Heart left ventricle (tissue), 16 donors: ENCODE results near the gene SOCS3. TPM values are rescaled to one million over a fixed set of nuclear protein-coding genes. Genes with fewer than 3 reads are reported as not detected.

ENCODE experiments used
- ATAC-seq, 4 donors: fragments of 200-7000 bp; cut with Tn5 transposase; one replicate each; pipeline ENCODE4 v1.9.1; 2020 to 2022; ENCODE audit warnings: moderate library complexity in 4 of 4, mild to moderate bottlenecking in 3 of 4, moderate number of reproducible peaks in 1 of 4
- DNase-seq, 5 donors: peaks; one replicate each; pipeline ENCODE4 v3.0.0-alpha.2; 2020
- H3K27ac ChIP-seq, 12 donors: fragments of 200-600 bp; sonication (generic) in 4 of 12; one replicate each; pipeline versions ENCODE4 v1.5.0 to v1.8.0; 2016 to 2022; ENCODE audit warnings: mild to moderate bottlenecking in 2 of 12
- H3K27me3 ChIP-seq, 9 donors: fragments of 200-600 bp; sonication (generic) in 2 of 9; one replicate each; pipeline versions ENCODE4 v1.5.1 to v1.8.0; 2016 to 2022; ENCODE audit warnings: mild to moderate bottlenecking in 3 of 9
- H3K36me3 ChIP-seq, 9 donors: fragments of 200-600 bp; sonication (generic) in 2 of 9; one replicate each; pipeline versions ENCODE4 v1.5.0 to v1.8.0; 2018 to 2022; ENCODE audit warnings: mild to moderate bottlenecking in 2 of 9
- H3K4me1 ChIP-seq, 12 donors: fragments of 200-600 bp; sonication (generic) in 4 of 12; one replicate each; pipeline versions ENCODE4 v1.5.0 to v1.8.0; 2016 to 2022; ENCODE audit warnings: mild to moderate bottlenecking in 3 of 12
- H3K4me3 ChIP-seq, 12 donors: fragments of 200-600 bp; sonication (generic) in 4 of 12; one replicate each; pipeline versions ENCODE4 v1.5.0 to v1.8.0; 2017 to 2022; ENCODE audit warnings: mild to moderate bottlenecking in 9 of 12, moderate library complexity in 4 of 12
- H3K9me3 ChIP-seq, 12 donors: fragments of 200-600 bp; sonication (generic) in 4 of 12; one replicate each; pipeline versions ENCODE4 v1.5.0 to v1.8.0; 2016 to 2022; ENCODE audit warnings: mild to moderate bottlenecking in 1 of 12
- POLR2A ChIP-seq, 2 donors: fragments of 450-650 bp; IDR thresholded peaks; one replicate each; pipeline ENCODE4 v1.6.1; 2017; ENCODE audit warnings: antibody characterized with exemption in 2 of 2, mild to moderate bottlenecking in 2 of 2, moderate library complexity in 2 of 2
- WGBS, 4 donors: extraction: QIAGEN DNeasy Blood & Tissue Kit in 2 of 4; methylation state at CpG; one replicate each; pipeline versions ENCODE4 v1.1.5 to v1.1.7; 2013 to 2018; 5-methylcytosine and 5-hydroxymethylcytosine counted together
- intact Hi-C, 10 donors: fragments of 100-400 bp; cut with DNase I; formaldehyde crosslinking; loops; one replicate each; pipeline versions ENCODE4 v1.11.1 to v1.14.2; 2022
- polyA plus RNA-seq, 2 donors: library from polyadenylated mRNA; stranded (reverse); fragments of 200-250 nt; gene quantifications; one replicate each; pipeline ENCODE4 v1.2.3, GENCODE V29; 2013
- total RNA-seq, 9 donors: library from RNA; depleted of rRNA in 2 of 9; stranded (reverse); fragments of >200 nt in 2 of 9; fragmentation: NEBNext Ultra II Directional in 3 of 9; extraction: Animal tissue kit (Norgen Biotek cat#: 25700) in 3 of 9; gene quantifications; one replicate each; pipeline versions ENCODE4 v1.1.0 to v1.2.4, GENCODE V29; 2016 to 2023
- TF ChIP-seq, protein P1 (sequence below), 12 donors: fragments of 200-600 bp; sonication (generic) in 4 of 12; IDR thresholded peaks; one replicate each; pipeline versions ENCODE4 v1.5.0 to v1.8.0; 2018 to 2022; ENCODE audit warnings: antibody characterized with exemption in 12 of 12, mild to moderate bottlenecking in 5 of 12
- donor health status: ischemic (EF 13 %, LVEDD 7.1; RV severe dilation, severe dysfunction).
- donor health status: healthy with polysubstance abuse.
- donor health status: DM: no; HTN: yes; CAD: no.
- donor health status: DM: no; HTN: no; CAD: no.
- donor health status: ischemic (EF 25% LVEDD 6.9; RV normal size, moderate dysfunction).
- donor health status: ischemic (EF 25% LVEDD 5.7; RV mildly dilated, moderate dysfunction).
- donor health status: healthy.
- donor health status: DM: yes; HTN: yes; CAD: no.
- donor health status: ischemic (EF 35%, LVEDD 5.7; RV mildly dilated, moderate dysfunction).
- donor health status: nonischemic (EF 11% LVEDD 7.7; RV severe dilation, severe dysfunction).
- donor health status: DM: yes; HTN: yes; CAD: no.
- donor health status: PGD.
- donor health status: ischemic (EF 29% LVEDD 5.4; RV normal size, mild dysfunction).
- donor health status: nonischemic (EF 23%, LVEDD 6.1; RV moderate dilation, normal function).

SOCS3 gene
- total and polyA plus RNA-seq, 11 donors: 4.6 to 134 (median 15.9) TPM

DNA sequence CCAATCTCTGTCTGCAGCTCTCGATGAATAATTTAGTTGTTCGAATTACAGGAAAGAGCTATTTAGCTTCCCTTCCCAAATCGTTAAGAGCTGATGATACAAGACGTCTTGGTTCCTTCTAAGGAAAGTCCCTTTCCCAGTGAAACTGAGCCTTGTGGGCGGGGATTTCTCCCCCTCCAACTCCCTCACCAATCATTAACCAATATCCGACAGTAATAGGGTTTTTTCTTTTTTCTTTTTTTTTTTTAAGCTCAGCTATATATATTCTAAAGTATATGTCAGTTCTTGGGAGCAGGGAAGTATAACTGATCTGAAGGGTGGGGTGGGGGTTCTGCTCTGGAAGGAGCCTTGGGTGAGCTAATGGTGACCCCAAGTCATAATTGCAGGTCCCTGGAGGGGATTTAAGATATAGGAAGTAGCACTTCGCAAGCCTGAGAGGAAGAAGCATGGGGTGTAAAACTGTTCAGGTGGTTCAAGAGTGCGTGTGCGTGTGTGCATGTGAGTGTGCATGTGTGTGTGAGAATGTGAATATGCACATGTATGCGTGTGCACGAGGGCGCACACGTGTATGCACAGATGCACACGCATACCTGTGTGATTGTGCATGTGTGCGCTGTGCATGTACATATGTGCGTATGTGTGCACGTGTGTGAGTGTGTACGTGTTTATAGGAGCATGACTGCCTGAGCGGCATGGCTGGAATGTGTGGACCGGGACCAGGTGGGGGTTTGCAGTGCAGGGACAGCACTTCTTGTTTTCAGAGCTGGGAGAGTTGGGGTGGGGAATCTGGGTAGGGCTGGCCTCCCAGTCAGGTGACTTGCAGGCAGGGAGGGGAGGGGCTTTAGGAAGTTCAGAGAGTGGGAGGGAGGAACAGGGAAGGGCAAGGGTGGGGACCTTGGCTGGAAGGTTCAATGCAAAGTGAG, 42.7 kb downstream of the SOCS3 start:
- Histone ChIP-seq H3K27ac (peak overlapping the region in 11 of 12 donors; percentile 53 to 97 (median 76)), H3K4me1 (peaks cover 9 to 52% (median 38%) of the 10 kb centered on the region in 12 donors), H3K4me3 (peak overlapping the region in 1 of 12 donors; percentile 6), H3K9me3 (no peaks in the 10 kb centered on the region), H3K36me3 (no peaks in the 10 kb centered on the region), H3K27me3 (no peaks in the 10 kb centered on the region)
- intact Hi-C loops: no loop called here
- DNase-seq (no peak), ATAC-seq (no peak)
- 63 to 67% (median 66%) methylated on average over 20 of the region's 20 CpGs for WGBS, 4 donors
- TF ChIP-seq, protein P1, sequence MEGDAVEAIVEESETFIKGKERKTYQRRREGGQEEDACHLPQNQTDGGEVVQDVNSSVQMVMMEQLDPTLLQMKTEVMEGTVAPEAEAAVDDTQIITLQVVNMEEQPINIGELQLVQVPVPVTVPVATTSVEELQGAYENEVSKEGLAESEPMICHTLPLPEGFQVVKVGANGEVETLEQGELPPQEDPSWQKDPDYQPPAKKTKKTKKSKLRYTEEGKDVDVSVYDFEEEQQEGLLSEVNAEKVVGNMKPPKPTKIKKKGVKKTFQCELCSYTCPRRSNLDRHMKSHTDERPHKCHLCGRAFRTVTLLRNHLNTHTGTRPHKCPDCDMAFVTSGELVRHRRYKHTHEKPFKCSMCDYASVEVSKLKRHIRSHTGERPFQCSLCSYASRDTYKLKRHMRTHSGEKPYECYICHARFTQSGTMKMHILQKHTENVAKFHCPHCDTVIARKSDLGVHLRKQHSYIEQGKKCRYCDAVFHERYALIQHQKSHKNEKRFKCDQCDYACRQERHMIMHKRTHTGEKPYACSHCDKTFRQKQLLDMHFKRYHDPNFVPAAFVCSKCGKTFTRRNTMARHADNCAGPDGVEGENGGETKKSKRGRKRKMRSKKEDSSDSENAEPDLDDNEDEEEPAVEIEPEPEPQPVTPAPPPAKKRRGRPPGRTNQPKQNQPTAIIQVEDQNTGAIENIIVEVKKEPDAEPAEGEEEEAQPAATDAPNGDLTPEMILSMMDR (IDR thresholded peaks at IDR 0.05): no peak
- TF ChIP-seq POLR2A (IDR thresholded peaks at IDR 0.05): no peak

DNA sequence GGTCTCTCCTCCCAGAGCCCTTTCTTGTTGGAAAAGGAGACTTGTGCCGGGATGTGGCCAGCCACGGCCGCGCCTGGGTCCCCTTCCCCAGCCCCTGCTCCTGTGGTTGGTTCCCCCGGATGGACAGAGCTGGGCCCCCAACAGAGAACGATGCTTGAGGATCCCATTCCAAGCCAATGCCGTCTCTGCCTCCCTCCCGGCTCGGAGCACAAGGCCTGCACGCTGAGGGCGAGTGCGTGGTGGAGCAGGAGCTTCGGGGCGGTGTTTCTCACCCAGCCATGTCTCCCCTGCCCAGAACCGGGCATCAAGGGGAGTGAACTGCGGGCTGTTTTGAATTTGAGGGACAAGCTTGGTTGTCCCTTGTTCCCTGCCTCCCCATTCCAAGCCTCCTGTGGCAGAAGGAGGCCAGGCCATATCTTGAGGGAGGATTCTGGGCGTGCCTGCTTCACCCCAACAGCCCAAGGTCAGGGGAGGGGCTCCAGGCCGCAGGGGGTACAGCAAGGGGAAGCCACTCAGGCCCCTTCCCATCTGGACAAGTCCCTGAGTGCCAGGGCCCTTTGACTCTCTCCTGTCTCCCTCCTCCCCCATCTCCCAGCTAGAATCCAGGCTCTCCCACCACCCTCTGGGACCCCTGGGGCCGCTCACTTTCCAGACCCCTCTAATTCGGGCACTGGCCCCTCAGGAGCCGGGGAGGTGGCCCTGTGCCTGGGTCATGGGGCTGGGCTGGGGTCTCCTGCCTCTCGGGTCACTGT, 43.6 kb downstream of the SOCS3 start:
- H3K36me3 ChIP-seq: no peaks in the 10 kb centered on the region
- TF ChIP-seq, protein P1 (IDR thresholded peaks at IDR 0.05): no peak
- no peak for TF ChIP-seq POLR2A (IDR thresholded peaks at IDR 0.05)
- peaks cover 9 to 51% (median 38%) of the 10 kb centered on the region in 12 donors for H3K4me1 ChIP-seq
- WGBS, 4 donors: 83 to 86% (median 85%) methylated on average over 18 to 22 of the region's 22 CpGs
- ATAC-seq (no peak), DNase-seq (no peak)
- H3K27me3 ChIP-seq: no peaks in the 10 kb centered on the region
- intact Hi-C loops: no loop called here
- H3K9me3 ChIP-seq: no peaks in the 10 kb centered on the region
- H3K4me3 ChIP-seq: peak overlapping the region in 1 of 12 donors; percentile 6
- peak overlapping the region; percentile 32 to 97 (median 74) for H3K27ac ChIP-seq

DNA sequence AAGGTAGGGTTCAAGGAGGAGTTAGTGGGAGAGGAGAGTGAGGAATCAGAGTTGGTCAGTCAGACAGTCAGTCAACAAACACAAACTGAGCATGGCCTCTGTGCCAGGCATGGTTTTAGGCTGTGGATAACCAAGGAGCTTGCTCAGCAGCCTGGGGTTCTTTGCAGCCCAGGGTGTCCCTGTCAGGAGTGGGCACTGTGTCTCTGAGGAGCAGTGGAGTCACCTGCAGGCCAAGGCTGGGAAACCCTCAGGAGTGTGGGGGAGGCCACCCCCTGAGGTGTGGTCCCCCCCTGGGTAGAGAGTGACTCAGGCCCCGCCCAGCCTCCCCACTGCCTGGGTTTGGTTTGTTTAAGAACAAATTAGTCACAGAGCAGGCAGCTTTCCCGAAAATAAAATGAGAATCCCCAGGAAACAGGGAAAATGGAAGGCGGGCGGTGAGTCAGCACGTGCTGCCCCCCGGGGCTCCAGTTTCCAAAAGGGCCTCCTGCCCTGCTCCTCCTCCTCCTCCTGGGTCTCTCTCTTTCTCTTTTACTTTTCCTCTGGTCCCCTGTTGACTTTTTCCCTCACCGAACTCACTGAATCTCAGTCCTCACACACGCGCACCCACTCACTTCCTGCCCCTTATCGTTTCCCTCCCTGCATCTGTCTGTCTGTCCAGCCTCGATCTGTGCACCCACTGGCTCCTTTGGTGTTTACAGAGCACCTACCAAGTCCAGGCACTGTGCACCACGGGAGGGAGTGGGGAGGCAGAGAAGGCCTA, 44.3 kb downstream of the SOCS3 start:
- no peaks in the 10 kb centered on the region for H3K27me3 ChIP-seq
- peak; percentile 41 to 76 (median 68) for ATAC-seq
- WGBS, 4 donors: 41 to 52% (median 43%) methylated on average over 12 of the region's 12 CpGs

More for the DNA sequence above, 44.3 kb downstream of the SOCS3 start:
- Histone ChIP-seq H3K36me3 (no peaks in the 10 kb centered on the region), H3K4me1 (peaks cover 9 to 51% (median 38%) of the 10 kb centered on the region in 12 donors), H3K9me3 (no peaks in the 10 kb centered on the region), H3K27ac (peak overlapping the region; percentile 32 to 97 (median 74)), H3K4me3 (no peak overlapping the region)
- no peak for TF ChIP-seq POLR2A (IDR thresholded peaks at IDR 0.05)
- TF ChIP-seq, protein P1 (IDR thresholded peaks at IDR 0.05): no peak
- peak; percentile 62 to 89 (median 77) for DNase-seq
- intact Hi-C loops: no loop called here
